Naive thymus-derived CD4-positive, alpha-beta T cell (primary cell): ENCODE results near the gene NFATC4. TPM values are rescaled to one million over a fixed set of nuclear protein-coding genes. Genes with fewer than 3 reads are reported as not detected.

Experiments used
- ATAC-seq: fragments of 150-1000 bp; cut with Tn5 transposase; 2 replicates; pipeline ENCODE4 v1.10.0; 2021; ENCODE audit warnings: mild to moderate bottlenecking, moderate library complexity
- CTCF ChIA-PET: fragments of 350-600 bp; sonication (Branson Sonifier 250); formaldehyde crosslinking; loops from one replicate; lab custom pipeline; 2021; ENCODE audit warnings: antibody characterized with exemption; lab: Charles Lee
- POLR2A ChIA-PET: fragments of 350-600 bp; sonication (Branson Sonifier 250); formaldehyde crosslinking; loops from one replicate; lab custom pipeline; 2021; ENCODE audit warnings: antibody characterized with exemption, inconsistent platforms; lab: Charles Lee
- DNase-seq, 9 donors: peaks; one replicate each; pipeline versions ENCODE4 v3.0.0 to v3.0.0-alpha.2; 2020 to 2022; ENCODE audit warnings: mixed read lengths in 1 of 9
- H3K27ac ChIP-seq: one replicate; pipeline ENCODE4 v1.7.0; 2013; ENCODE audit warnings: mild to moderate bottlenecking, low read depth, low read length, moderate library complexity
- H3K27me3 ChIP-seq, 2 donors: one replicate each; pipeline ENCODE4 v1.7.0; 2013; ENCODE audit warnings: low read length in 2 of 2, mild to moderate bottlenecking in 2 of 2, moderate library complexity in 2 of 2; ENCODE audit not compliant: control insufficient read depth in 2 of 2, insufficient read depth in 2 of 2
- H3K36me3 ChIP-seq, 3 experiments: 1 replicate in 2 of 3; 2 replicates in 1 of 3; pipeline ENCODE4 v1.7.0; 2013; ENCODE audit warnings: low read length in 3 of 3, mild to moderate bottlenecking in 3 of 3, moderate library complexity in 1 of 3; ENCODE audit not compliant: insufficient read depth in 3 of 3, control insufficient read depth in 2 of 3
- H3K4me1 ChIP-seq, 2 donors: one replicate each; pipeline ENCODE4 v1.7.0; 2013; ENCODE audit warnings: low read length in 2 of 2, mild to moderate bottlenecking in 2 of 2, moderate library complexity in 1 of 2; ENCODE audit not compliant: control insufficient read depth in 2 of 2, insufficient read depth in 2 of 2
- H3K4me3 ChIP-seq: 2 replicates; pipeline ENCODE4 v1.7.0; 2013; ENCODE audit warnings: mild to moderate bottlenecking, low read length
- H3K9me3 ChIP-seq, 3 experiments: 1 replicate in 2 of 3; 2 replicates in 1 of 3; pipeline ENCODE4 v1.7.0; 2013; ENCODE audit warnings: low read length in 3 of 3; ENCODE audit not compliant: control insufficient read depth in 2 of 3
- H3K27ac Mint-ChIP-seq, 9 donors: one replicate each; pipeline ENCODE4 v1.8.0; 2020 to 2022; ENCODE audit warnings: mixed read lengths in 9 of 9, mild to moderate bottlenecking in 8 of 9, moderate library complexity in 5 of 9, inconsistent platforms in 2 of 9
- H3K27me3 Mint-ChIP-seq, 5 donors: one replicate each; pipeline ENCODE4 v1.8.0; 2021 to 2022; ENCODE audit warnings: mixed read lengths in 5 of 5, mild to moderate bottlenecking in 1 of 5
- H3K36me3 Mint-ChIP-seq, 5 donors: one replicate each; pipeline ENCODE4 v1.8.0; 2020 to 2022; ENCODE audit warnings: mixed read lengths in 5 of 5, mild to moderate bottlenecking in 3 of 5, inconsistent platforms in 1 of 5
- H3K4me1 Mint-ChIP-seq, 7 donors: one replicate each; pipeline ENCODE4 v1.8.0; 2020 to 2022; ENCODE audit warnings: mixed read lengths in 7 of 7, mild to moderate bottlenecking in 3 of 7, inconsistent platforms in 1 of 7
- H3K4me3 Mint-ChIP-seq, 10 donors: one replicate each; pipeline ENCODE4 v1.8.0; 2020 to 2022; ENCODE audit warnings: mild to moderate bottlenecking in 10 of 10, mixed read lengths in 10 of 10, moderate library complexity in 6 of 10, inconsistent platforms in 2 of 10
- H3K9me3 Mint-ChIP-seq, 11 donors: one replicate each; pipeline ENCODE4 v1.8.0; 2020 to 2022; ENCODE audit warnings: mixed read lengths in 11 of 11, mild to moderate bottlenecking in 4 of 11, inconsistent platforms in 1 of 11, moderate library complexity in 1 of 11
- intact Hi-C, 2 donors: fragments of 100-400 bp; cut with micrococcal nuclease; formaldehyde crosslinking; loops; one replicate each; pipeline ENCODE4 v1.15.1; 2023
- polyA plus RNA-seq, 2 donors: library from polyadenylated mRNA; unstranded; fragments of 300-500 nt; fragmentation: Illumina TruSeq; gene quantifications; one replicate each; pipeline ENCODE4 v1.2.3, GENCODE V29; 2021
- total RNA-seq, 6 experiments: library from RNA in 5 of 6; stranded (reverse) in 5 of 6; gene quantifications; 1 replicate in 5 of 6; 2 replicates in 1 of 6; pipeline ENCODE4 v1.2.3 and lab custom pipeline; 2021 to 2026

NFATC4 gene
- total and polyA plus RNA-seq, 7 experiments from 2014 or later: not detected

- H3K4me3 Mint-ChIP-seq: peak overlapping the region in 2 of 10 donors; percentile 34 to 90
- peaks cover 37 to 40% of the 10 kb centered on the region in 2 donors for H3K4me1 ChIP-seq
- no peak for ATAC-seq
- ChIA-PET POLR2A (interaction anchor here (16.5 kb wide), 1 partner anchor 93 kb away, joined by 293 read pairs; the partner anchor contains the start of genes CBLN3 and KHNYN), CTCF (interaction anchor here (0.6 to 15.8 kb wide), 4 partner anchors 11 to 384 kb away, joined by 3 to 317 read pairs (median 4); partner anchors contain the start of genes CBLN3 and KHNYN)
- peaks cover 8 to 48% (median 10%) of the 10 kb centered on the region in 5 donors for H3K27me3 Mint-ChIP-seq
- peaks cover 0 to under 1% (median 0%) of the 10 kb centered on the region in 11 donors for H3K9me3 Mint-ChIP-seq
- H3K36me3 ChIP-seq: peaks cover 0 to 30% (median 0%) of the 10 kb centered on the region in 3 experiments
- DNase-seq: no peak
- H3K27ac ChIP-seq: no peak overlapping the region
- intact Hi-C loops: no loop called here
- peaks cover 7 to 13% of the 10 kb centered on the region in 2 donors for H3K27me3 ChIP-seq
- no peaks in the 10 kb centered on the region for H3K9me3 ChIP-seq
- no peak overlapping the region for H3K4me3 ChIP-seq
- peak overlapping the region in 1 of 9 donors; percentile 74 for H3K27ac Mint-ChIP-seq
- peaks cover 27 to 55% (median 43%) of the 10 kb centered on the region in 7 donors for H3K4me1 Mint-ChIP-seq
- peaks cover 0 to 32% (median 12%) of the 10 kb centered on the region in 5 donors for H3K36me3 Mint-ChIP-seq
These were observed 30.7 kb upstream of the NFATC4 start for GRCh38 chr14:24337144-24337823.

DNA sequence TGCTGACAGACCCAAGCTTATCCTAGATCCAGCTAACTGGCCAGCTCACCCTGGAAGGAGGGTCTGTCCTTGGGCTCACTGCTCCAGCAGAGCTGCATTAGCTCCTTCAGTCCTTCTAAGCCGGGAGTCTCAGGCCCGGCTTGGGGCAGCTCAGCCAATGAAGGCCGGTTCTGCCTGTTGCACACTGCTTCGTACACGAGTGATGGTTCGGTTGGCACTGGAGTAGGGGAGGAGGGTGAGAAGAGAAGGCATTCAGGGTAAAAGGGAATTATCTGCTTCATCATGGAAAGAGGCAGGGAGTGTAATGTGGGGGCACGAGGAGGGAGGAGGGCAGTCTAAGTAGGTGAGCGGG lies 30.2 kb upstream of the NFATC4 start:
- Histone ChIP-seq H3K36me3 (peaks cover 0 to 30% (median 0%) of the 10 kb centered on the region in 3 experiments), H3K4me1 (peaks cover 32 to 35% of the 10 kb centered on the region in 2 donors), H3K27me3 (peaks cover 7 to 13% of the 10 kb centered on the region in 2 donors), H3K9me3 (no peaks in the 10 kb centered on the region), H3K27ac (no peak overlapping the region), H3K4me3 (no peak overlapping the region)
- ChIA-PET POLR2A (interaction anchor here (16.5 kb wide), 1 partner anchor 93 kb away, joined by 293 read pairs; the partner anchor contains the start of genes CBLN3 and KHNYN), CTCF (interaction anchor here (0.6 to 15.8 kb wide), 4 partner anchors 10 to 385 kb away, joined by 3 to 317 read pairs (median 4); partner anchors contain the start of genes CBLN3 and KHNYN)
- intact Hi-C loops: no loop called here
- peaks cover 6 to 48% (median 11%) of the 10 kb centered on the region in 5 donors for H3K27me3 Mint-ChIP-seq
- no peak for DNase-seq
- peaks cover 22 to 49% (median 40%) of the 10 kb centered on the region in 7 donors for H3K4me1 Mint-ChIP-seq
- no peaks in the 10 kb centered on the region for H3K9me3 Mint-ChIP-seq
- peak overlapping the region in 2 of 9 donors; percentile 6 to 84 for H3K27ac Mint-ChIP-seq
- H3K4me3 Mint-ChIP-seq: peak overlapping the region; percentile 90 to 99 (median 96)
- ATAC-seq: no peak
- H3K36me3 Mint-ChIP-seq: peaks cover 0 to 32% (median 12%) of the 10 kb centered on the region in 5 donors

GRCh38 chr14:24338843-24339242 lies 29.1 kb upstream of the NFATC4 start:
- peaks cover 22 to 39% (median 31%) of the 10 kb centered on the region in 7 donors for H3K4me1 Mint-ChIP-seq
- POLR2A ChIA-PET: interaction anchor here (0.7 to 16.5 kb wide), 7 partner anchors 9 to 104 kb away, joined by 3 to 293 read pairs (median 3); partner anchors contain the start of genes CBLN3, KHNYN and TINF2
- peak overlapping the region in 4 of 9 donors; percentile 32 to 97 (median 60) for H3K27ac Mint-ChIP-seq
- Histone ChIP-seq H3K27me3 (peaks cover 5% of the 10 kb centered on the region in 2 donors), H3K36me3 (peaks cover 0 to 30% (median 0%) of the 10 kb centered on the region in 3 experiments), H3K9me3 (no peaks in the 10 kb centered on the region), H3K4me3 (peak overlapping the region; percentile 96), H3K27ac (peak overlapping the region; percentile 74), H3K4me1 (peaks cover 23 to 25% of the 10 kb centered on the region in 2 donors)
- DNase-seq (no peak), ATAC-seq (no peak)
- H3K36me3 Mint-ChIP-seq: peaks cover 0 to 32% (median 12%) of the 10 kb centered on the region in 5 donors
- no peaks in the 10 kb centered on the region for H3K9me3 Mint-ChIP-seq
- intact Hi-C loops: loop anchor here in 1 of 2 donors (1.0 kb wide), 1 partner anchor 92 kb away; no protein-coding TSS in a partner anchor
- CTCF ChIA-PET: interaction anchor here (0.7 to 15.8 kb wide), 6 partner anchors 10 to 445 kb away, joined by 3 to 317 read pairs (median 4); partner anchors contain the start of genes CBLN3, DHRS1, KHNYN and NOP9
- H3K4me3 Mint-ChIP-seq: peak overlapping the region; percentile 90 to 99 (median 96)
- peaks cover 6 to 45% (median 11%) of the 10 kb centered on the region in 5 donors for H3K27me3 Mint-ChIP-seq

GRCh38 chr14:24339284-24340151 lies 28.5 kb upstream of the NFATC4 start, which contains the start of gene RIPK3:
Gene RIPK3 (minus strand): TSS chr14:24339991. CDS start chr14:24339826, 165 bp downstream.
- peaks cover 0 to 5% of the 10 kb centered on the region in 2 donors for H3K27me3 ChIP-seq
- H3K4me3 ChIP-seq: peak within 1 kb of the TSS; percentile 96
- H3K4me1 ChIP-seq: peaks cover 17 to 18% of the 10 kb centered on the region in 2 donors
- DNase-seq (peak; percentile 48 to 72 (median 69)), ATAC-seq (peak; percentile 90)
- peaks cover 0 to 30% (median 0%) of the 10 kb centered on the region in 3 experiments for H3K36me3 ChIP-seq
- peaks cover 22 to 35% (median 30%) of the 10 kb centered on the region in 7 donors for H3K4me1 Mint-ChIP-seq
- peak within 1 kb of the TSS; percentile 90 to 99 (median 96) for H3K4me3 Mint-ChIP-seq
- no peaks in the 10 kb centered on the region for H3K9me3 ChIP-seq
- H3K36me3 Mint-ChIP-seq: peaks cover 0 to 32% (median 12%) of the 10 kb centered on the region in 5 donors
- peak within 1 kb of the TSS; percentile 81 to 98 (median 95) for H3K27ac Mint-ChIP-seq
- peak within 1 kb of the TSS; percentile 74 for H3K27ac ChIP-seq
- peaks cover 6 to 42% (median 8%) of the 10 kb centered on the region in 5 donors for H3K27me3 Mint-ChIP-seq
- intact Hi-C loops: loop anchor here (1.0 to 2.0 kb wide), 3 partner anchors 7 to 92 kb away; no protein-coding TSS in a partner anchor
- H3K9me3 Mint-ChIP-seq: no peaks in the 10 kb centered on the region
- CTCF ChIA-PET: interaction anchor here (0.6 to 15.8 kb wide), 9 partner anchors 8 to 115 kb away, joined by 3 to 317 read pairs (median 4); partner anchors contain the start of genes CBLN3, DHRS1, KHNYN and NOP9
- POLR2A ChIA-PET: interaction anchor here (0.7 to 16.5 kb wide), 10 partner anchors 8 to 225 kb away, joined by 3 to 293 read pairs (median 4); partner anchors contain the start of genes CBLN3, DCAF11, DHRS1 and KHNYN

- Histone ChIP-seq H3K27ac (no peak overlapping the region), H3K4me3 (no peak overlapping the region), H3K9me3 (no peaks in the 10 kb centered on the region), H3K4me1 (peaks cover 13 to 15% of the 10 kb centered on the region in 2 donors), H3K27me3 (no peaks in the 10 kb centered on the region), H3K36me3 (peaks cover 0 to 30% (median 0%) of the 10 kb centered on the region in 3 experiments)
- H3K36me3 Mint-ChIP-seq: peaks cover 0 to 26% (median 9%) of the 10 kb centered on the region in 5 donors
- no peaks in the 10 kb centered on the region for H3K9me3 Mint-ChIP-seq
- ChIA-PET CTCF (interaction anchor here (0.8 to 15.8 kb wide), 7 partner anchors 9 to 98 kb away, joined by 3 to 317 read pairs (median 4); partner anchors contain the start of genes CBLN3, CIDEB, KHNYN and TINF2), POLR2A (interaction anchor here (1.0 to 16.5 kb wide), 7 partner anchors 9 to 152 kb away, joined by 3 to 293 read pairs (median 4); partner anchors contain the start of genes CBLN3, DHRS1, IPO4 and KHNYN)
- peak overlapping the region in 2 of 10 donors; percentile 90 to 94 for H3K4me3 Mint-ChIP-seq
- no peak for DNase-seq
- H3K27me3 Mint-ChIP-seq: peaks cover 2 to 43% (median 9%) of the 10 kb centered on the region in 5 donors
- intact Hi-C loops: loop anchor here in 1 of 2 donors (1.0 to 2.0 kb wide), 2 partner anchors 8 to 26 kb away; no protein-coding TSS in a partner anchor
- peak overlapping the region in 2 of 9 donors; percentile 81 to 89 for H3K27ac Mint-ChIP-seq
- peaks cover 17 to 28% (median 22%) of the 10 kb centered on the region in 7 donors for H3K4me1 Mint-ChIP-seq
- ATAC-seq: no peak
These were observed 27.4 kb upstream of the NFATC4 start for GRCh38 chr14:24340606-24341005.
